SIG-M5 treated with dmso at 0.1 percent for 504 hours (cell line): ENCODE results near the gene PAFAH1B2.

ENCODE experiments used
- DNase-seq: peaks from one replicate; lab custom pipeline; 2025; ENCODE audit not compliant: unreplicated experiment; lab: John Stamatoyannopoulos, UW

Gene PAFAH1B2

DNA sequence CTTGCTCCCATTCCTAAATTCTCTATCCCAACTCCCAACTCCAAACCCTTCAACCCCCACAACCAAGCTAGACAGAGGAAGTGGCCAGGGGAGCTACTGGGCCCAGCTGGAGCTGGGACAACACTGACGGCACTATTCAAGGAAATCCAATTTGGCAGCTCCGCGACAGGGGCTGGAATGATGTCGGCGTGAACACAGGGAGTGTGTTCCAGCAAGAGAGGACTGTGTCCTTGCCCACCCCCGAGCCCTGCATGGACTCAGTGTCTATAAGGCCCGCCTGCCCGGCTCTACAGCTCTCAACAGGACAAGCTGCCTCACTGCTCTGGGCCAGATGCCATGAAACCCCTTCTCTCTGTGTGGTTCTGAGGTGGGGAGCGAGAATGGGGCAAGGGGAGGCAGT is 76.5 kb downstream of the PAFAH1B2 start:
- DNase-seq = no peak

DNA sequence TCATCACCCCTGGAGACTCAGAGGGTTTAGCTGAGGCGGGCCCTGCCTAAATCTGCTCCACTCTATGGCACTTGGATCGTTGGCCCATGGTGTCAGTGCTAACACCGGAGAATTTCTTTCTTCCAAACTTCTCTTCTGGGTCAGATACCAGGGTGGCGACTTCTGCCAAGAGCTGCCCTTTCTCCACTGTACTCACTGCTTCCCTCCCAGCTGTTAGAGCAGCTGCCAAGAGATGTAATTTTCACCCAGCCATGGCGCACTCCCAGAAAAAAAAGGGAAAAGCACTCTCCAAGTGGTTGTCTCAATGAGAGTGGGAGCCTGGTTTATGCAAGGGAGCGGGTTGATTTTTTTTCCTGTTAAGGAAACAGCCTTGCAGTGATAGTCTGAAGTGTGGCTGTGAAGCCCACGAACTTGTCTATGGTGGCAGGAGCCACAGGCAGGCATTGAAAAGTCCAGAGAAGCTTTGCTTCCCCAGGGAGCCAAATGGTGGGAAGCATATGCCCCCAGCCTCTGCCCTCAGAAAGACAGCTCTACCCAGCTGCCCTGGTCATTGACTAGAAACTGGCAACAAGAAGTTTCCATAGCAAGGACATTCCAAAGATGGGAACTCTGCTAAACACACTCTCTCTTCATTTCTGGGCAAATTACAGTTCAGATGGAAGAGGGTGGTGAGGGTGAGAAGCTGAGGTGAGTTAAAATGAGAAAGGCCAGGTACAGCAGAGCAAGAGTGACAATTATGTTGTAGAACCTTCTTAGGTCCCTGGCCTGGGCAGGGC is 77.1 kb downstream of the PAFAH1B2 start:
- DNase-seq = no peak

DNA sequence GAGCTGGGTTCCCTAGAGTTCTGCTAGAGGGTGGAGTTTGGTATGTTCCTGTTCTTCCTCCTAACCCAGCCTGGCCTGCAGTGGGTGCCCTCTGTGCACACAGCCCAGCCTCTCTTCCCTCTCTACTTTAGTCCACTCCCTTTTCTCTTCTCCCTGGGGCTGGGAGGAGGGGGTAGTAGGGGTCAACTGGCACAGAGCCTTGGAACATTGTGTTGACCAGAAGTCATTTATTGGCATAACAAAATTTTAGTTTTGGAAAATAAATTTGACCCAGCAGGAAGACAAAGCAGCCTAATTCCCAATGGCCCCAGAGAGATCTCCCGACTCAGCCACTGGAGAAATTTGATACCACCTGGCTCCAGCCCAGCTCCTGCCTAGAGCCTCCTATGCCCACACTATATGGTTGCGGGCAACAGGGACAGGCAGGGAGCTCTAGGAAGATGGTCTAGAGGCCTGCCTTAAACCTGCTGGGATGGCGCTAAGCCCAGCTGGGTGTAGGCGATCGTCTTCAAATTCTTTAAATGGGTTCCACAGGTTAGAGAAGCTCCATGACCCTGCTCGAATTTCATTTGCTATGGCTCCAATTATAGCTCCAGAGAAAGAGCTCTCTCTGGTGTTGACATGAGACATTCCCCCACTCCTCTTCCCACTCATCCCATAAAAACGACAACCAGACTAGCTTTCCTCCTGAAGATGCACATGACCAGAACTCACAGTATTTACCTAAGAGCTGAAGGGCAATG is 77.9 kb downstream of the PAFAH1B2 start:
- DNase-seq = no peak

DNA sequence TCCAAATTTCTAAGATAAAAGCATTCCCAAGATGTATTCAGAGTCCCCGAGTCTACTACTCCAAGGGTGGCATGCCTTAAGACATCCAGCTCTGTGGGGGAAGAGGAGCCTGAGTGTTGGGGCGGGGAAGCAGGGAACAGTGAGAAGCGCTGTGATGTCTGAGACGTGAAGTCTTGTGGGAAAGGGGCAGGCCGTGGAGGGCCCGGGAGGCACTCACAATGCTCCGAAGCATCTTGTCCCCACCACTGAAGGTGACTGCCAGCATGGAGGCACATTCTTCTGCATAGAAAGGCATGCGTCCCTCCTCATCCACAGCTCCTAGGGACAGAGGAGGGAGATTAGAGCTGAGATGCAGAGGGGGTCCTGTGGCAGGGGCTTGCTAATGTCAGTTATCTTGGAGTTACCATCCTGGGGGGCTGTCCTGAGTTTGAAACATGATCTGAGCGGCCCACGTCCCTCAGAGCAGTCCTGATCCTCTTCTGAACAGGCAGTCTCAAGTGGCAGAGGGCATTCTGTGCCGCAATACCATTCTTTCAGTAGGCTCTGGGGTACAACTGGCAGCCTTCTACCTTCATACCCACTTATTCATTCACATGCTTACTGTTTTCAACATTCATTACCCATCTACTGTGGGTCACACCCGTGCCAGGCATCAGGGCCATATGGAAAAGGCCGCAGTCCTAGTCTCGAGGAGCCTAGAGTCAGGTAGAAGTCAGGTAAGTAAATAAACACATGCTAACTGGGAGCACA is 79.1 kb downstream of the PAFAH1B2 start:
- DNase-seq = no peak

DNA sequence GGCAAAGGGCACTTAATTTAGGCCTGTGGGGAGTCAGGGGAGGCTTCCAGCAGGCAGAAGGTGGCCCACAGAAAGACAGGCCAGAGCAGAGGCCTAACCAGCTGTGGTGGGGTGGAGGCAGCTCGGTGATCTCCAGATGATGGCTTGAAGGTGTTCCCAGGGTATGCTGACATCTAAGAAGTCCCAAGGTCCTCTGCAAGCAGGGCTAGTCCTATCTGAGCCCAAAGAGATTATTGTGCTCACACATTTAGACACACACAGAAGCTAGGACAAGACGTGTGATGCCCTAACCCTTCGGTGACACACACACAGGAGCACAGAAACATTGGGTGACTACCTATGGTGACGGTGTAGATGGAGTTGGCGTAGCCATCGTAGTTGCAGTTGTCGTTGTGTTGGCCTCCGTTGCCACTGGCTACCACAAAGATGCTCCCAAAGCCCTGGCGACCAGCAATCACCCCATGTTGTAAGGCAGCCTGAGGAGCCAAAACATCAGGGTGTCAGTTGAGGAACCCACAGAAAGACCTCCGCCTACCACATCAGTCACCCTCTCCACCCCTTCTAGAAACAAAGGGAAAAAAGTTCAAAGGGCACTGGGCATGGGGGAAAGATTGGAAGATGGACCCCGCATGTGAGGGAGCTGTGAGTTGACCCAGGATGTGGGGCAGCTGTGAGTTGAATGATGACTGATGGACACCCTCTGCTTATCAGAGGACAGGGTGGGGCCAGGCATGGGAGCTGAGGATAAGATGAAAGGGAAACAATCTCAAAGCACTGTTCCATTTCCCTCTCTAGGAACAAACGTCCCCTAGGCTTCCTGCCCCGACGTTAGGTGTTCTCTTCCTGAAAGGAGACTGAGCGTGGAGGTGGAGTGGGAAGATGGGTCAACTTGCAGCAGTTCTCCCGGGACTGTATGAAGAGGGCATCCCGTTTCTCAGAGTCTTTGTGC is 79.9 kb downstream of the PAFAH1B2 start:
- DNase-seq = no peak

DNA sequence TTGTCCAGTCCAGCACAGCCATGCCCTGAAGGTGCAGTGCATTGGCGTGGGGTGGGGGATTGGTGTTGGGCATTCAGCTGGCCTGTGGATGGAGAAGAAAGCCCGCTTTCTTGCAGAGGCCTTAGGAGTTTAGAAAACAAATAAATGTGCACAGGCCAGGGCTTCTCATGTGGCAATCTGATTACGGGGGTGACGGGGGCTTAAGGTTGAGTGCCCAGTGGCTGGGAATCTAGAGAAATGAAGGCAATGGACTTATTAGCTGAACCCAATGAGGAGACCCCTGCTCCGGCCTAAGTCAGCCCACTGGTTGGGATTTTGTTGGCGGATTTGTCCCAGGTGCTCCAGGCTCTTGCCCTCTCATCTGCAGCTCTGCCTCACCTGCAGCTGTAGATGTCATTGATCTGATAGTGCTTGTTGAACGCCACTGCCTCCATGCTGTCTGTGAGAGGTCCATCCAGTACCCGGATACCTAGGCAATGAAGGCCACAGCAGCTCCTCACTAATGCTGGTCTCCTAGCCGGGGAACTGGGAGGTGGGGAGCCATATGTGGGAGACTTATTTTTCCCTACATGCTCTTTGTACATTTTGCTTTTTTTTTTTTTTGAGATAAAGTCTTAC is 81.6 kb downstream of the PAFAH1B2 start:
- no peak for DNase-seq
